Panc1 (cell line): ENCODE data around the gene CLDN9. TPM values are rescaled to one million over a fixed set of nuclear protein-coding genes. Genes with fewer than 3 reads are reported as not detected.

Experiments
- ATAC-seq: fragments of 200-7000 bp; cut with Tn5 transposase; 2 replicates; pipeline ENCODE4 v1.9.1; 2020; ENCODE audit warnings: mild to moderate bottlenecking, moderate library complexity
- BruUV-seq: library from RNA; stranded (reverse); fragments of 400-500 nt; replicated peaks from 2 replicates; lab custom pipeline; 2021; lab: Mats Ljungman, UMichigan
- CTCF ChIA-PET: fragments of 300-600 bp; sonication (Branson Sonifier 250); formaldehyde crosslinking; loops from one replicate; lab custom pipeline; 2022; ENCODE audit warnings: antibody characterized with exemption; lab: Charles Lee
- POLR2A ChIA-PET: fragments of 300-600 bp; sonication (Branson Sonifier 250); formaldehyde crosslinking; loops from one replicate; lab custom pipeline; 2022; ENCODE audit warnings: antibody characterized with exemption; lab: Charles Lee
- DNase-seq: peaks from one replicate; pipeline ENCODE4 v3.0.0-alpha.2; 2010; ENCODE audit warnings: low read depth, low spot score
- H3K27ac ChIP-seq: 2 replicates; pipeline ENCODE4 v1.5.1; 2011; ENCODE audit warnings: mild to moderate bottlenecking, low read length, inconsistent platforms
- H3K27me3 ChIP-seq: fragments of 200-500 bp; sonication (Bioruptor generic); 2 replicates; pipeline ENCODE4 v1.6.0; 2014; ENCODE audit warnings: low read length, inconsistent platforms; ENCODE audit not compliant: control insufficient read depth, insufficient read depth
- H3K36me3 ChIP-seq: fragments of 200-500 bp; sonication (Bioruptor generic); 2 replicates; pipeline ENCODE4 v1.5.1; 2014; ENCODE audit warnings: inconsistent platforms, mild to moderate bottlenecking, low read length, moderate library complexity; ENCODE audit not compliant: control insufficient read depth, insufficient read depth
- H3K4me1 ChIP-seq: 2 replicates; pipeline ENCODE4 v1.5.1; 2011; ENCODE audit warnings: inconsistent platforms, mild to moderate bottlenecking, low read length, moderate library complexity; ENCODE audit not compliant: control insufficient read depth, insufficient read depth
- H3K4me3 ChIP-seq, 2 experiments: 2 replicates each; pipeline ENCODE4 v1.5.1; 2011 to 2012; ENCODE audit warnings: low read depth in 2 of 2, low read length in 2 of 2, mild to moderate bottlenecking in 2 of 2, inconsistent platforms in 1 of 2, moderate library complexity in 1 of 2
- H3K9me3 ChIP-seq: fragments of 200-500 bp; sonication (Bioruptor generic); 2 replicates; pipeline ENCODE4 v1.5.1; 2014; ENCODE audit warnings: low read depth, mild to moderate bottlenecking, inconsistent platforms, low read length, moderate library complexity; ENCODE audit not compliant: control insufficient read depth, insufficient read depth
- POLR2AphosphoS5 ChIP-seq: IDR thresholded peaks from 2 replicates; pipeline ENCODE4 v1.6.1; 2012; ENCODE audit warnings: mild to moderate bottlenecking, low read depth, low read length, moderate library complexity
- SIN3A ChIP-seq: IDR thresholded peaks from 2 replicates; pipeline ENCODE4 v1.6.1; 2012; ENCODE audit warnings: low read depth, mild to moderate bottlenecking, low read length, moderate library complexity, borderline replicate concordance; ENCODE audit not compliant: insufficient read depth
- TCF7L2 ChIP-seq: IDR thresholded peaks from 2 replicates; pipeline ENCODE4 v1.6.1; 2011; ENCODE audit warnings: mild to moderate bottlenecking, low read depth, low read length, inconsistent platforms
- in situ Hi-C: cut with HindIII; loops from 2 replicates; pipeline ENCODE4 v1.10.0; 2016; ENCODE audit warnings: low sequenced_read_pairs, low pct_unique_long_range_greater_than_20kb
- intact Hi-C: fragments of 100-400 bp; cut with micrococcal nuclease; formaldehyde crosslinking; loops from one replicate; pipeline ENCODE4 v1.10.0; 2022; ENCODE audit not compliant: unreplicated experiment
- total RNA-seq: library from RNA; stranded (reverse); gene quantifications from one replicate; pipeline ENCODE4 v1.2.1, GENCODE V29; 2021; ENCODE audit not compliant: unreplicated experiment
- TF ChIP-seq, protein P1 (sequence below): fragments of 450-650 bp; IDR thresholded peaks from 2 replicates; pipeline ENCODE4 v1.5.1; 2017; ENCODE audit warnings: mild to moderate bottlenecking
- TF ChIP-seq, protein P2 (sequence below), 2 experiments: IDR thresholded peaks; 2 replicates each; pipeline ENCODE4 v1.6.1; 2011 to 2012; ENCODE audit warnings: low read depth in 2 of 2, control low read depth in 1 of 2, low read length in 1 of 2, mild to moderate bottlenecking in 1 of 2, moderate library complexity in 1 of 2; ENCODE audit not compliant: insufficient read depth in 1 of 2

Gene CLDN9
- total RNA-seq, 1 experiment from 2014 or later = 1.6 TPM

GRCh38 chr16:3010510-3010909, 2.2 kb upstream of the CLDN9 start:
- Histone ChIP-seq H3K4me1 (peaks cover 36% of the 10 kb centered on the region), H3K27ac (no peak overlapping the region), H3K36me3 (no peaks in the 10 kb centered on the region), H3K4me3 (no peak overlapping the region), H3K27me3 (no peaks in the 10 kb centered on the region), H3K9me3 (no peaks in the 10 kb centered on the region)
- ATAC-seq (no peak), DNase-seq (no peak)
- in situ Hi-C loops = no loop called here
- no peak for TF ChIP-seq SIN3A
- TF ChIP-seq POLR2AphosphoS5 = no peak
- TF ChIP-seq, protein P1, sequence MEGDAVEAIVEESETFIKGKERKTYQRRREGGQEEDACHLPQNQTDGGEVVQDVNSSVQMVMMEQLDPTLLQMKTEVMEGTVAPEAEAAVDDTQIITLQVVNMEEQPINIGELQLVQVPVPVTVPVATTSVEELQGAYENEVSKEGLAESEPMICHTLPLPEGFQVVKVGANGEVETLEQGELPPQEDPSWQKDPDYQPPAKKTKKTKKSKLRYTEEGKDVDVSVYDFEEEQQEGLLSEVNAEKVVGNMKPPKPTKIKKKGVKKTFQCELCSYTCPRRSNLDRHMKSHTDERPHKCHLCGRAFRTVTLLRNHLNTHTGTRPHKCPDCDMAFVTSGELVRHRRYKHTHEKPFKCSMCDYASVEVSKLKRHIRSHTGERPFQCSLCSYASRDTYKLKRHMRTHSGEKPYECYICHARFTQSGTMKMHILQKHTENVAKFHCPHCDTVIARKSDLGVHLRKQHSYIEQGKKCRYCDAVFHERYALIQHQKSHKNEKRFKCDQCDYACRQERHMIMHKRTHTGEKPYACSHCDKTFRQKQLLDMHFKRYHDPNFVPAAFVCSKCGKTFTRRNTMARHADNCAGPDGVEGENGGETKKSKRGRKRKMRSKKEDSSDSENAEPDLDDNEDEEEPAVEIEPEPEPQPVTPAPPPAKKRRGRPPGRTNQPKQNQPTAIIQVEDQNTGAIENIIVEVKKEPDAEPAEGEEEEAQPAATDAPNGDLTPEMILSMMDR = no peak
- TF ChIP-seq, protein P2, sequence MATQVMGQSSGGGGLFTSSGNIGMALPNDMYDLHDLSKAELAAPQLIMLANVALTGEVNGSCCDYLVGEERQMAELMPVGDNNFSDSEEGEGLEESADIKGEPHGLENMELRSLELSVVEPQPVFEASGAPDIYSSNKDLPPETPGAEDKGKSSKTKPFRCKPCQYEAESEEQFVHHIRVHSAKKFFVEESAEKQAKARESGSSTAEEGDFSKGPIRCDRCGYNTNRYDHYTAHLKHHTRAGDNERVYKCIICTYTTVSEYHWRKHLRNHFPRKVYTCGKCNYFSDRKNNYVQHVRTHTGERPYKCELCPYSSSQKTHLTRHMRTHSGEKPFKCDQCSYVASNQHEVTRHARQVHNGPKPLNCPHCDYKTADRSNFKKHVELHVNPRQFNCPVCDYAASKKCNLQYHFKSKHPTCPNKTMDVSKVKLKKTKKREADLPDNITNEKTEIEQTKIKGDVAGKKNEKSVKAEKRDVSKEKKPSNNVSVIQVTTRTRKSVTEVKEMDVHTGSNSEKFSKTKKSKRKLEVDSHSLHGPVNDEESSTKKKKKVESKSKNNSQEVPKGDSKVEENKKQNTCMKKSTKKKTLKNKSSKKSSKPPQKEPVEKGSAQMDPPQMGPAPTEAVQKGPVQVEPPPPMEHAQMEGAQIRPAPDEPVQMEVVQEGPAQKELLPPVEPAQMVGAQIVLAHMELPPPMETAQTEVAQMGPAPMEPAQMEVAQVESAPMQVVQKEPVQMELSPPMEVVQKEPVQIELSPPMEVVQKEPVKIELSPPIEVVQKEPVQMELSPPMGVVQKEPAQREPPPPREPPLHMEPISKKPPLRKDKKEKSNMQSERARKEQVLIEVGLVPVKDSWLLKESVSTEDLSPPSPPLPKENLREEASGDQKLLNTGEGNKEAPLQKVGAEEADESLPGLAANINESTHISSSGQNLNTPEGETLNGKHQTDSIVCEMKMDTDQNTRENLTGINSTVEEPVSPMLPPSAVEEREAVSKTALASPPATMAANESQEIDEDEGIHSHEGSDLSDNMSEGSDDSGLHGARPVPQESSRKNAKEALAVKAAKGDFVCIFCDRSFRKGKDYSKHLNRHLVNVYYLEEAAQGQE (IDR thresholded peaks at IDR 0.05; ENCODE audit: insufficient read depth in 1 of 2, low read depth in 2 of 2, low read length in 1 of 2) = no peak
- TF ChIP-seq TCF7L2 = no peak
- POLR2A ChIA-PET = interaction anchor here (0.7 kb wide), 1 partner anchor 48 kb away, joined by 4 read pairs; no protein-coding TSS in a partner anchor
- CTCF ChIA-PET = no interaction called here
- BruUV-seq = no TSS peak
- intact Hi-C loops = no loop called here

DNA sequence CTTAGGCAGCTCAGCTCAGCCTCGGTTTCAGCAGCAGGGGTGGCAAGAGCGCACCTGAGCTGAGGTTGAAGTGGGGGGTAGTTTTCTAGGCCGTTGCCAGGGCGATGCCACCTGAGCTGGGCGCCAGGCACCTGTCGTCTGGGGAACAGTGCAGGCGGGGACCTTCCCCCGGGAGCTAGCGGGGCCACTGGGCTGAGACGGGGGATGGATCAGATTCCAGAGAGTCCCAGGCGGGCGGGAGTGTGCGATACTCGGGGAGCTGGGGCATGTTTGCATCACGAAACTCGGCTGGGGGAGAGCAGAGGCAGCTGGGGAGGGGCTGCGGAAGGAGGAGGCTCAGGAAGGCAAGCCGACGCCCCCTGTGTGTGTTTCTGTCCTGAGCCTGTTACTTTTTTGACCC, 477 bp upstream of the CLDN9 start:
- Histone ChIP-seq H3K9me3 (no peaks in the 10 kb centered on the region), H3K36me3 (no peaks in the 10 kb centered on the region), H3K4me1 (peaks cover 26% of the 10 kb centered on the region), H3K27ac (no peak overlapping the region), H3K27me3 (no peaks in the 10 kb centered on the region), H3K4me3 (no peak overlapping the region)
- no peak for TF ChIP-seq SIN3A
- TF ChIP-seq TCF7L2 = no peak
- no peak for TF ChIP-seq POLR2AphosphoS5
- ChIA-PET POLR2A (no interaction called here), CTCF (no interaction called here)
- intact Hi-C loops (no loop called here), in situ Hi-C loops (no loop called here)
- no TSS peak for BruUV-seq
- no peak for DNase-seq
- ATAC-seq = no peak

- POLR2A ChIA-PET = no interaction called here
- Histone ChIP-seq H3K9me3 (no peaks in the 10 kb centered on the region), H3K4me3 (no peak overlapping the region), H3K36me3 (no peaks in the 10 kb centered on the region), H3K27me3 (no peaks in the 10 kb centered on the region), H3K4me1 (peaks cover 13% of the 10 kb centered on the region), H3K27ac (no peak overlapping the region)
- ATAC-seq = peak; percentile 36
- BruUV-seq = no TSS peak
- in situ Hi-C loops = no loop called here
- TF ChIP-seq TCF7L2 (no peak), SIN3A (no peak), POLR2AphosphoS5 (no peak)
- TF ChIP-seq, protein P2 (IDR thresholded peaks at IDR 0.05; ENCODE audit: insufficient read depth in 1 of 2, low read depth in 2 of 2, low read length in 1 of 2) = no peak
- TF ChIP-seq, protein P1 = no peak
- DNase-seq = no peak
- CTCF ChIA-PET = interaction anchor here (0.8 to 1.0 kb wide), 2 partner anchors 9 to 18 kb away, joined by 3 read pairs; no protein-coding TSS in a partner anchor
- intact Hi-C loops = no loop called here
Observed at GRCh38 chr16:3013491-3013951, 798 bp downstream of the CLDN9 start.
